GM19468 (cell line): ENCODE results near the gene GCM1.
A peak's percentile ranks its signal among the peaks of the same experiment; 100 is the strongest.

Experiments
- ATAC-seq: cut with Tn5 transposase; IDR thresholded peaks from one replicate; pipeline ENCODE4 v1.9.1; 2021; ENCODE audit warnings: mild to moderate bottlenecking, moderate library complexity, moderate number of reproducible peaks; ENCODE audit not compliant: unreplicated experiment; ENCODE audit errors: extremely low read depth

Gene GCM1

GRCh38 chr6:53111865-53112264 lies 36.8 kb downstream of the GCM1 start:
- ATAC-seq: no peak

GRCh38 chr6:53109612-53110011 lies 39.0 kb downstream of the GCM1 start:
- ATAC-seq: peak; percentile 71

GRCh38 chr6:53107091-53107490 lies 41.5 kb downstream of the GCM1 start:
- ATAC-seq: no peak

GRCh38 chr6:53104916-53105315 lies 43.7 kb downstream of the GCM1 start:
- ATAC-seq: no peak

GRCh38 chr6:53103993-53104675 lies 44.5 kb downstream of the GCM1 start:
- no peak for ATAC-seq

GRCh38 chr6:53101006-53101405 lies 47.6 kb downstream of the GCM1 start:
- no peak for ATAC-seq

GRCh38 chr6:53100561-53100960 lies 48.1 kb downstream of the GCM1 start:
- ATAC-seq: no peak

GRCh38 chr6:53095716-53096115 lies 52.9 kb downstream of the GCM1 start:
- no peak for ATAC-seq

- ATAC-seq: no peak
These were observed 53.4 kb downstream of the GCM1 start for GRCh38 chr6:53095270-53095669.

- no peak for ATAC-seq
These were observed 58.1 kb downstream of the GCM1 start for GRCh38 chr6:53090576-53090975.

- ATAC-seq: no peak
These were observed 58.7 kb downstream of the GCM1 start for GRCh38 chr6:53089948-53090347.

GRCh38 chr6:53086302-53086701 lies 62.3 kb downstream of the GCM1 start:
- ATAC-seq: no peak

- ATAC-seq: no peak
These were observed 67.8 kb downstream of the GCM1 start for GRCh38 chr6:53080813-53081212.
